Panc1 (cell line): ENCODE data around the gene ZC3H18.

Source experiments
- POLR2AphosphoS5 ChIP-seq: IDR thresholded peaks from 2 replicates; pipeline ENCODE4 v1.6.1; 2012; ENCODE audit warnings: mild to moderate bottlenecking, low read depth, low read length, moderate library complexity
- TF ChIP-seq, protein P1 (sequence below): fragments of 450-650 bp; IDR thresholded peaks from 2 replicates; pipeline ENCODE4 v1.5.1; 2017; ENCODE audit warnings: mild to moderate bottlenecking

DNA sequence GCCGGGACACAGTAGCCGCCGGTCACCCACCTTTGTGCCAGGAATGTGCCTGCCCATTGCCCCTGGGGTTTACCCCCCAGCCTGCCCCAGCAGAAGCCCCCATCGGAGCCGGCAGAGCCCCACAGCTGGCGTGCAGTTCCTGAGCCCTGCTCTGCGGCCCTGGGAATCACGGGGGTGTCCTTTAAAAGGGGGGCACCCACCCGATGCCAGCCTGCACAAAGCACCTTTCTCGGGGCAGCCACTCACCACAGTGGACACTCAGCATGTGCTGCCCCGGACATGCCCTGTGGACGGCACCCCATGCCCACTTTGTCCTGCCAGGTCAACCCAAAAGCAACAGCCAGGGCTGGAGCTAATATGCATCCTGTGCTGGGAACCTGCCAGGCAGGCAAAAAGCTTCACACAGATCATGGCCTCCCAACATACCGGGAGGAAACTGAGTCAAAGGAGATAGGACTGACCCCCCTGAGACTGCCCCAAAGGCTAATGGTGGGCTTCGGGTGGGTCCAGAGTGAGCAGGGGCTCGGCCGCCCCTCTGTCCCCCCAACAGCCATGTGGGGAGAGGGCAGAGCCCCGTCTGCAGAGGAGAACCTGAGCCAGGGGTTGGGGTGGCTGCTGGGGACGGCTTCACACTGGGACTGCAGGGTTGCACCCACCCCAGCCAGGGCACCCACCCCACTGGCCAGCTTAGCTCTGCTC, 45.8 kb upstream of the ZC3H18 start:
- TF ChIP-seq, protein P1, sequence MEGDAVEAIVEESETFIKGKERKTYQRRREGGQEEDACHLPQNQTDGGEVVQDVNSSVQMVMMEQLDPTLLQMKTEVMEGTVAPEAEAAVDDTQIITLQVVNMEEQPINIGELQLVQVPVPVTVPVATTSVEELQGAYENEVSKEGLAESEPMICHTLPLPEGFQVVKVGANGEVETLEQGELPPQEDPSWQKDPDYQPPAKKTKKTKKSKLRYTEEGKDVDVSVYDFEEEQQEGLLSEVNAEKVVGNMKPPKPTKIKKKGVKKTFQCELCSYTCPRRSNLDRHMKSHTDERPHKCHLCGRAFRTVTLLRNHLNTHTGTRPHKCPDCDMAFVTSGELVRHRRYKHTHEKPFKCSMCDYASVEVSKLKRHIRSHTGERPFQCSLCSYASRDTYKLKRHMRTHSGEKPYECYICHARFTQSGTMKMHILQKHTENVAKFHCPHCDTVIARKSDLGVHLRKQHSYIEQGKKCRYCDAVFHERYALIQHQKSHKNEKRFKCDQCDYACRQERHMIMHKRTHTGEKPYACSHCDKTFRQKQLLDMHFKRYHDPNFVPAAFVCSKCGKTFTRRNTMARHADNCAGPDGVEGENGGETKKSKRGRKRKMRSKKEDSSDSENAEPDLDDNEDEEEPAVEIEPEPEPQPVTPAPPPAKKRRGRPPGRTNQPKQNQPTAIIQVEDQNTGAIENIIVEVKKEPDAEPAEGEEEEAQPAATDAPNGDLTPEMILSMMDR: no peak
- TF ChIP-seq POLR2AphosphoS5: no peak
